Endothelial cell of umbilical vein (primary cell): ENCODE data around the gene MYBPC1. TPM values are rescaled to one million over a fixed set of nuclear protein-coding genes. Genes with fewer than 3 reads are reported as not detected.

Experiments used
- BruUV-seq: library from RNA; stranded (reverse); fragments of 400-500 nt; replicated peaks from 2 replicates; lab custom pipeline; 2021; lab: Mats Ljungman, UMichigan
- CTCF ChIA-PET: fragments of 300-600, 350-600 bp; sonication (Branson Sonifier 250); formaldehyde crosslinking; loops from one replicate; lab custom pipeline; 2021; ENCODE audit warnings: antibody characterized with exemption, inconsistent platforms; lab: Charles Lee
- POLR2A ChIA-PET: fragments of 300-600, 350-600 bp; sonication (Branson Sonifier 250); formaldehyde crosslinking; loops from one replicate; lab custom pipeline; 2021; ENCODE audit warnings: antibody characterized with exemption, inconsistent platforms; lab: Charles Lee
- DNase-seq: peaks from one replicate; pipeline ENCODE4 v3.0.0-alpha.2; 2011; ENCODE audit warnings: low read depth, low spot score
- FAIRE-seq: peaks from 2 replicates; lab custom pipeline; 2011; peaks lifted over from hg19 to GRCh38; lab: Jason Lieb, UNC
- H2AFZ ChIP-seq: 2 replicates; pipeline ENCODE4 v1.6.0; 2012; ENCODE audit warnings: low read depth, low read length, control low read depth, inconsistent platforms
- H3K27ac ChIP-seq: 2 replicates; pipeline ENCODE4 v1.5.1; 2011; ENCODE audit warnings: low read depth, mild to moderate bottlenecking, control low read depth, low read length, moderate library complexity; ENCODE audit not compliant: insufficient read depth
- H3K27me3 ChIP-seq, 2 experiments: 2 replicates each; pipeline versions ENCODE4 v1.6.0 to v1.6.1; 2011; ENCODE audit warnings: low read length in 2 of 2, mixed read lengths in 1 of 2; ENCODE audit not compliant: control insufficient read depth in 2 of 2, insufficient read depth in 2 of 2
- H3K36me3 ChIP-seq, 2 experiments: 2 replicates in 1 of 2; 3 replicates in 1 of 2; pipeline ENCODE4 v1.5.1; 2011; ENCODE audit warnings: low read length in 2 of 2, mild to moderate bottlenecking in 1 of 2, moderate library complexity in 1 of 2; ENCODE audit not compliant: control insufficient read depth in 2 of 2, insufficient read depth in 2 of 2; ENCODE audit errors: extremely low read depth in 1 of 2
- H3K4me1 ChIP-seq: 3 replicates; pipeline ENCODE4 v1.5.1; 2011; ENCODE audit warnings: mild to moderate bottlenecking, low read length; ENCODE audit not compliant: control insufficient read depth, insufficient read depth; ENCODE audit errors: extremely low read depth
- H3K4me2 ChIP-seq: 2 replicates; pipeline ENCODE4 v1.6.1; 2011; ENCODE audit warnings: low read length, control low read depth, mixed read lengths; ENCODE audit not compliant: insufficient read depth
- H3K4me3 ChIP-seq, 3 experiments: fragments of 200-600 bp in 1 of 3; sonication (generic), shearing (Covaris generic) in 1 of 3; replicated peaks in 1 of 3; 2 replicates each; pipeline ENCODE4 v1.5.1; 2011 to 2016; ENCODE audit warnings: control low read depth in 3 of 3, low read length in 3 of 3, mild to moderate bottlenecking in 2 of 3, inconsistent platforms in 1 of 3, low read depth in 1 of 3, moderate library complexity in 1 of 3; ENCODE audit not compliant: insufficient read depth in 1 of 3
- H3K79me2 ChIP-seq: 2 replicates; pipeline ENCODE4 v1.6.0; 2012; ENCODE audit warnings: low read length, inconsistent platforms; ENCODE audit not compliant: control insufficient read depth, insufficient read depth
- H3K9ac ChIP-seq: replicated peaks from 2 replicates; pipeline ENCODE3; 2011; ENCODE audit warnings: low read length, control low read depth; ENCODE audit not compliant: insufficient read depth; ENCODE audit errors: extremely low read depth
- H3K9me1 ChIP-seq: replicated peaks from 3 replicates; pipeline ENCODE4 v1.6.0; 2011; ENCODE audit warnings: mild to moderate bottlenecking, low read length; ENCODE audit not compliant: control insufficient read depth, insufficient read depth; ENCODE audit errors: extremely low read depth
- H3K9me3 ChIP-seq: replicated peaks from 2 replicates; pipeline ENCODE4 v1.5.1; 2012; ENCODE audit warnings: low read length, inconsistent platforms; ENCODE audit not compliant: control insufficient read depth, insufficient read depth
- H4K20me1 ChIP-seq: replicated peaks from 2 replicates; pipeline ENCODE3; 2011; ENCODE audit warnings: mild to moderate bottlenecking, low read length; ENCODE audit not compliant: control insufficient read depth, insufficient read depth; ENCODE audit errors: extremely low read depth
- CTCF ChIP-seq, 2 donors: IDR thresholded peaks; 1 replicate in 1 of 2; 2 replicates in 1 of 2; pipeline ENCODE4 v1.5.1; 2011; ENCODE audit warnings: low read length in 2 of 2, mild to moderate bottlenecking in 2 of 2, moderate library complexity in 2 of 2, control low read depth in 1 of 2, inconsistent platforms in 1 of 2, low read depth in 1 of 2; ENCODE audit not compliant: insufficient read depth in 1 of 2; ENCODE audit errors: extremely low read depth in 1 of 2
- EZH2 ChIP-seq: IDR thresholded peaks from 2 replicates; pipeline ENCODE4 v1.6.1; 2012; ENCODE audit warnings: borderline replicate concordance, low read depth, mild to moderate bottlenecking, moderate library complexity, low read length, inconsistent platforms; ENCODE audit not compliant: severe bottlenecking
- FOS ChIP-seq: IDR thresholded peaks from 2 replicates; pipeline ENCODE4 v1.6.1; 2011; ENCODE audit warnings: mild to moderate bottlenecking, low read length, moderate library complexity, borderline replicate concordance; ENCODE audit not compliant: insufficient read depth
- GATA2 ChIP-seq: IDR thresholded peaks from 2 replicates; pipeline ENCODE4 v1.7.0; 2011; ENCODE audit warnings: low read depth, mild to moderate bottlenecking, moderate library complexity, mixed read lengths, low read length; ENCODE audit not compliant: insufficient read length, insufficient read depth
- MAX ChIP-seq: IDR thresholded peaks from 2 replicates; pipeline ENCODE4 v1.6.1; 2011; ENCODE audit not compliant: insufficient read depth, insufficient read length
- MYC ChIP-seq: IDR thresholded peaks from one replicate; pipeline ENCODE4 v1.6.1; 2011; ENCODE audit warnings: mild to moderate bottlenecking, low read depth, low read length
- POLR2A ChIP-seq: IDR thresholded peaks from 2 replicates; pipeline ENCODE4 v1.6.1; 2012; ENCODE audit warnings: low read depth, mild to moderate bottlenecking, control low read depth, low read length
- dilution Hi-C: fragments of 300-500 bp; cut with MboI; formaldehyde crosslinking; loops from one replicate; pipeline ENCODE4 v1.15.0; 2019; ENCODE audit warnings: low sequenced_read_pairs; ENCODE audit not compliant: extremely low pct_ligation_motif_present
- intact Hi-C: fragments of 100-400 bp; cut with micrococcal nuclease; formaldehyde crosslinking; loops from one replicate; pipeline ENCODE4 v1.10.0; 2022
- polyA plus RNA-seq, 4 experiments: library from polyadenylated mRNA; depleted of rRNA in 3 of 4; stranded (reverse) in 3 of 4; unstranded in 1 of 4; fragments of >200 nt; gene quantifications; 2 replicates each; pipeline versions ENCODE4 v1.2.1 to v1.2.3, GENCODE V29; 2011 to 2012; ENCODE audit warnings: missing spikeins in 1 of 4
- total RNA-seq: library from RNA; stranded (reverse); gene quantifications from 2 replicates; pipeline ENCODE4 v1.2.3, GENCODE V29; 2021

Gene MYBPC1
- total and polyA plus RNA-seq, 2 donors (not counting 3 experiments of a cell fraction or from before 2014, with no cell fraction given), result not detected

GRCh38 chr12:101581190-101581589, 13.6 kb upstream of the MYBPC1 start:
- Histone ChIP-seq H3K9me1 (no peaks in the 10 kb centered on the region), H3K4me2 (no peak overlapping the region), H3K4me3 (no peak overlapping the region), H3K36me3 (no peaks in the 10 kb centered on the region), H3K4me1 (no peaks in the 10 kb centered on the region), H4K20me1 (no peaks in the 10 kb centered on the region), H3K79me2 (no peaks in the 10 kb centered on the region), H3K27ac (no peak overlapping the region), H2AFZ (no peak overlapping the region), H3K27me3 (no peaks in the 10 kb centered on the region), H3K9me3 (no peaks in the 10 kb centered on the region), H3K9ac (no peak overlapping the region)
- BruUV-seq, result no TSS peak
- ChIA-PET POLR2A (no interaction called here), CTCF (no interaction called here)
- no peak for TF ChIP-seq GATA2
- TF ChIP-seq CTCF (IDR thresholded peaks at IDR 0.05; ENCODE audit: extremely low read depth in 1 of 2, insufficient read depth in 1 of 2, low read depth in 1 of 2, low read length in 2 of 2), result no peak
- no peak for TF ChIP-seq MAX
- no peak for TF ChIP-seq MYC
- no peak for TF ChIP-seq POLR2A
- TF ChIP-seq FOS, result no peak
- TF ChIP-seq EZH2, result no peak
- DNase-seq (no peak), FAIRE-seq (no peak)
- dilution Hi-C loops, result no loop called here
- intact Hi-C loops, result no loop called here
